Lung (tissue), 12 donors: ENCODE results near the gene COPS8. TPM values are rescaled to one million over a fixed set of nuclear protein-coding genes. Genes with fewer than 3 reads are reported as not detected.

Experiments used
- ATAC-seq: fragments of 200-7000 bp; cut with Tn5 transposase; one replicate; pipeline ENCODE4 v1.9.1; 2020; ENCODE audit warnings: moderate number of reproducible peaks; ENCODE audit not compliant: insufficient read depth, low FRiP score
- DNase-seq, 3 donors: peaks; one replicate each; pipeline ENCODE4 v3.0.0-alpha.2; 2013 to 2017
- H3K27ac ChIP-seq, 2 donors: one replicate each; pipeline ENCODE4 v1.5.1; 2013; ENCODE audit warnings: mild to moderate bottlenecking in 2 of 2, moderate library complexity in 2 of 2, control low read depth in 1 of 2, inconsistent platforms in 1 of 2, low read depth in 1 of 2, low read length in 1 of 2
- H3K27me3 ChIP-seq, 3 donors: one replicate each; pipeline ENCODE4 v1.5.1; 2013; ENCODE audit warnings: low read length in 2 of 3; ENCODE audit not compliant: control insufficient read depth in 3 of 3, insufficient read depth in 3 of 3
- H3K36me3 ChIP-seq, 4 donors: one replicate each; pipeline ENCODE4 v1.5.1; 2013; ENCODE audit warnings: low read length in 4 of 4, mild to moderate bottlenecking in 1 of 4, moderate library complexity in 1 of 4; ENCODE audit not compliant: control insufficient read depth in 4 of 4, insufficient read depth in 4 of 4
- H3K4me1 ChIP-seq, 5 donors: one replicate each; pipeline ENCODE4 v1.5.1; 2013; ENCODE audit warnings: low read length in 5 of 5, mild to moderate bottlenecking in 2 of 5, moderate library complexity in 1 of 5; ENCODE audit not compliant: control insufficient read depth in 5 of 5, insufficient read depth in 5 of 5
- H3K4me3 ChIP-seq: one replicate; pipeline ENCODE4 v1.5.1; 2013; ENCODE audit warnings: mild to moderate bottlenecking, control low read depth, moderate library complexity
- H3K9ac ChIP-seq, 2 donors: one replicate each; pipeline ENCODE4 v1.5.1; 2013; ENCODE audit warnings: low read length in 2 of 2, control low read depth in 1 of 2; ENCODE audit not compliant: insufficient read depth in 1 of 2
- H3K9me3 ChIP-seq, 4 donors: one replicate each; pipeline ENCODE4 v1.5.1; 2013; ENCODE audit warnings: low read length in 3 of 4, mild to moderate bottlenecking in 1 of 4, moderate library complexity in 1 of 4; ENCODE audit not compliant: control insufficient read depth in 4 of 4, insufficient read depth in 3 of 4
- WGBS, 2 donors: extraction: QIAGEN DNeasy Blood & Tissue Kit; methylation state at CpG; one replicate each; pipeline ENCODE4 v1.1.7; 2013; 5-methylcytosine and 5-hydroxymethylcytosine counted together
- polyA plus RNA-seq, 2 donors: library from polyadenylated mRNA; stranded (reverse); fragments of 200-250 nt; gene quantifications; one replicate each; pipeline ENCODE4 v1.2.1, GENCODE V29; 2013
- total RNA-seq, 2 donors: library from RNA; depleted of rRNA in 1 of 2; stranded (reverse); fragments of >200 nt in 1 of 2; gene quantifications; one replicate each; pipeline ENCODE4 v1.2.1, GENCODE V29; 2014 to 2021
- TF ChIP-seq, protein P1 (sequence below): IDR thresholded peaks from 2 replicates; pipeline ENCODE4 v1.5.1; 2012; ENCODE audit warnings: mild to moderate bottlenecking; ENCODE audit errors: control extremely low read depth, extremely low read depth
- donor health status: control.
- donor health status: control.
- donor health status: Bipolar disorder and iron deficiency.
- donor health status: healthy.
- donor health status: DM: yes; HTN: yes; CAD: no.

The COPS8 gene
- total and polyA plus RNA-seq, 4 donors = 24.7 to 70.5 (median 36.2) TPM

DNA sequence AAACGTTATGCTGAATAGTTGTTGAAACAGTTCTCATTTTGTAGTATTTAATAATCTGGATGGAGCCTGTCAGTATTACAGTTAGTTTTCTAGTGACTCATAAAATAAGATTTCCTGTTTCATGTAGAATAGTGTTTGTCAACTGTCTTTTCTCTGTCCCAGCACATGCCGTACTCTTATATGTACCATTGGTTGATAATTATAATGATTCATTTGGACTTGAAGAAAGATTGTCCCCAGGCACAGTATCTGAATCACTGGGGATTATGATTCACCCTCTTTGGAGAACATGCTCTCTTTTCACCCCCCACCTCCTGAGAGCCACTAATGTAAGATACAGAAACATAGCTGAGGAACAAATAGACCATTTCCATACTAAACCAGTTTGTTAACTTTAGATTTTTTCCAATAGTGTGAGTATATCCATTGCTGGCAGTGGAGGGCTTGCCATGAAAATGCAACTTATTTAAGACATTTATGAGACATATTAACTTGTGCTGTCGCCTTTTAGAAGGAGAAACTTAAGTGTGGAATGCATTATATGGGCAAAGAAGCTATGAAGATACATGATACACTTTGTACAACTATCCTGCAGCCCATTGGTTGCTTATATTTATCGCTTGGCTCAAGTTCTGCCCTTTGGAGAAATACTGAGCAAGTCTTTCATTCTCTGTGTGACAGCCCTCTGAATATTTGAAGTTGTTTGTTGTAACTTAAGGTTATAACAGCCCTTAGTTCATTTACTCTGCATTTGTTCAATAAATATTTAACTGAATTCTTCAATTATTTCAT is 12.4 kb downstream of the COPS8 start:
- TF ChIP-seq, protein P1, sequence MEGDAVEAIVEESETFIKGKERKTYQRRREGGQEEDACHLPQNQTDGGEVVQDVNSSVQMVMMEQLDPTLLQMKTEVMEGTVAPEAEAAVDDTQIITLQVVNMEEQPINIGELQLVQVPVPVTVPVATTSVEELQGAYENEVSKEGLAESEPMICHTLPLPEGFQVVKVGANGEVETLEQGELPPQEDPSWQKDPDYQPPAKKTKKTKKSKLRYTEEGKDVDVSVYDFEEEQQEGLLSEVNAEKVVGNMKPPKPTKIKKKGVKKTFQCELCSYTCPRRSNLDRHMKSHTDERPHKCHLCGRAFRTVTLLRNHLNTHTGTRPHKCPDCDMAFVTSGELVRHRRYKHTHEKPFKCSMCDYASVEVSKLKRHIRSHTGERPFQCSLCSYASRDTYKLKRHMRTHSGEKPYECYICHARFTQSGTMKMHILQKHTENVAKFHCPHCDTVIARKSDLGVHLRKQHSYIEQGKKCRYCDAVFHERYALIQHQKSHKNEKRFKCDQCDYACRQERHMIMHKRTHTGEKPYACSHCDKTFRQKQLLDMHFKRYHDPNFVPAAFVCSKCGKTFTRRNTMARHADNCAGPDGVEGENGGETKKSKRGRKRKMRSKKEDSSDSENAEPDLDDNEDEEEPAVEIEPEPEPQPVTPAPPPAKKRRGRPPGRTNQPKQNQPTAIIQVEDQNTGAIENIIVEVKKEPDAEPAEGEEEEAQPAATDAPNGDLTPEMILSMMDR = no peak
- peaks cover 0 to 4% (median 2%) of the 10 kb centered on the region in 5 donors for H3K4me1 ChIP-seq
- whole genome bisulfite sequencing, 2 donors = 94 to 96% methylated on average over 4 of the region's 4 CpGs
- H3K27me3 ChIP-seq = no peaks in the 10 kb centered on the region
- peak overlapping the region in 1 of 2 donors; percentile 84 for H3K27ac ChIP-seq
- H3K9me3 ChIP-seq = no peaks in the 10 kb centered on the region
- DNase-seq (no peak), ATAC-seq (peak; percentile 47)
- peaks cover 13 to 67% (median 37%) of the 10 kb centered on the region in 4 donors for H3K36me3 ChIP-seq
- no peak overlapping the region for H3K9ac ChIP-seq
- no peak overlapping the region for H3K4me3 ChIP-seq

DNA sequence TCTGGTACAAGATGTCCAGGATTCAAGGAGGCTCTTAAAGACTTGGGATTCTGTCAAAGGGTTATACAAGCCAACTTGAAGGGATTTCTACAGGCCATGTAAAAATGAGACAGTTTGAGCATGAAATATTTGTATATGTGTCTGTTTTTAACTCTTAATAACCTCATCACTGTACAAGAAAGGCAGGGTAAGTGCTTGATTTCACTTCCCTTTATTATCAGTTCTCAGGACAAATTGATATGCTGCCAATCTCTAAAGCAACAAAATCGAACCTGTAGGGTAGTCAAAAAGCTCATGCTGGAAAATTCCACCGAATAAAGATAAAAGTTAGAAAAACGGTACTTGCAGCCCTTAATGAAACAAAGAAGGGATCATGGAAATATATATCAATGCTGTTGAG is 14.1 kb downstream of the COPS8 start:
- 91 to 96% methylated on average over 3 of the region's 3 CpGs for WGBS, 2 donors
- no peak for ATAC-seq

DNA sequence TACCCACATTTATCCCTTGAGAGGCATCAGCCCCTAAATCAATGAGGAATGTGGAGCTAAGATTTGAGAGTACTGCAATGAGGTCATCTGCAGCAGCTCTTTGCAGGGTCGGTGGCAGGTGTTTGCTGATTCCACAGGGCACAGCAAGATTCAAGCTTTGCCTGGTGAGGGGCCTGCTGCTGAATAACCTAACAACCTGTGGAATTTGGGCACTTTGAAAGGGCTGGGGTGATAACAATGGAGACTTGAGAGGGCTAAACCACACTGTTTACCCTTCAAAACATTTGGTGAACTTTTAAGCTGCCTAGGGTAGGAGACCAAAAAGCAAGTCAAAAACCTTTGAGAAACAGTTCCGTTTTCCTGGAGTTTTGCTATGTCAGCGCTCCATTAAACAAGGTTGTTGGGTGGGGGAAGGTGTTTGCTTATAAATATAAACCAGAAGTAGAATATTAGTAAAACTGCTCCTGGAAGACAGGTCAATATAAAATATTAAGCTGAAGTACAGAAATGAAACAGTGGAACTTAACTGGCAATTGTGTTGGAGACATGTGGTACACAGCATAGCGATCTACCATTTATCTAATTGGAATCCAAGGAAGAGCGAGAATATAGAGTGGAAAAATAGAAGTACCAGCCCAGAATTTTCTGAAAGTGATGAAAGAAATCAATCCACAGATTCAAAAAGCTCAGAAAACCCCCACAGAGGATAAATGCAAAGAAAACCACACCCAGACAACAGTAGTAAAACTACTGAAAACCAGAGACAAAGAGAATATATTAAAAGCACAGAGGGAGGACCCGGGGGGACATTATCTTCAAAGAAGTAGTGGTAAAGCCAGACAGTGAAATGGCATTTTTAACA is 15.7 kb downstream of the COPS8 start:
- H3K9me3 ChIP-seq = no peaks in the 10 kb centered on the region
- DNase-seq (no peak), ATAC-seq (no peak)
- 90 to 91% methylated on average over 6 of the region's 6 CpGs for WGBS, 2 donors
- H3K36me3 ChIP-seq = peaks cover 11 to 43% (median 27%) of the 10 kb centered on the region in 4 donors
- H3K27ac ChIP-seq = peak overlapping the region in 1 of 2 donors; percentile 27
- no peak overlapping the region for H3K4me3 ChIP-seq
- peaks cover 0 to 3% (median 0%) of the 10 kb centered on the region in 5 donors for H3K4me1 ChIP-seq
- H3K9ac ChIP-seq = no peak overlapping the region
- H3K27me3 ChIP-seq = no peaks in the 10 kb centered on the region
- TF ChIP-seq, protein P1 = no peak

More for the DNA sequence above, 14.1 kb downstream of the COPS8 start:
- Histone ChIP-seq H3K9ac (no peak overlapping the region), H3K27me3 (no peaks in the 10 kb centered on the region), H3K27ac (no peak overlapping the region), H3K9me3 (no peaks in the 10 kb centered on the region), H3K4me3 (no peak overlapping the region), H3K36me3 (peaks cover 11 to 58% (median 34%) of the 10 kb centered on the region in 4 donors), H3K4me1 (peaks cover 0 to 3% (median 0%) of the 10 kb centered on the region in 5 donors)
- DNase-seq = no peak
- TF ChIP-seq, protein P1 = no peak
